Panc1 (cell line): ENCODE measurements around the gene NCAM1.

ENCODE experiments used
- CTCF ChIP-seq: fragments of 450-650 bp; IDR thresholded peaks from 2 replicates; pipeline ENCODE4 v1.5.1; 2017; ENCODE audit warnings: mild to moderate bottlenecking
- POLR2AphosphoS5 ChIP-seq: IDR thresholded peaks from 2 replicates; pipeline ENCODE4 v1.6.1; 2012; ENCODE audit warnings: mild to moderate bottlenecking, low read depth, low read length, moderate library complexity
- REST ChIP-seq, 2 experiments: IDR thresholded peaks; 2 replicates each; pipeline ENCODE4 v1.6.1; 2011 to 2012; ENCODE audit warnings: low read depth in 2 of 2, control low read depth in 1 of 2, low read length in 1 of 2, mild to moderate bottlenecking in 1 of 2, moderate library complexity in 1 of 2; ENCODE audit not compliant: insufficient read depth in 1 of 2
- SIN3A ChIP-seq: IDR thresholded peaks from 2 replicates; pipeline ENCODE4 v1.6.1; 2012; ENCODE audit warnings: low read depth, mild to moderate bottlenecking, low read length, moderate library complexity, borderline replicate concordance; ENCODE audit not compliant: insufficient read depth
- TCF7L2 ChIP-seq: IDR thresholded peaks from 2 replicates; pipeline ENCODE4 v1.6.1; 2011; ENCODE audit warnings: mild to moderate bottlenecking, low read depth, low read length, inconsistent platforms

- TF ChIP-seq TCF7L2, result no peak
- TF ChIP-seq POLR2AphosphoS5, result no peak
- TF ChIP-seq CTCF, result no peak
- no peak for TF ChIP-seq SIN3A
- no peak for TF ChIP-seq REST (IDR thresholded peaks at IDR 0.05; ENCODE audit: insufficient read depth in 1 of 2, low read depth in 2 of 2, low read length in 1 of 2)
Observed at GRCh38 chr11:113263458-113264259, 302.4 kb downstream of the NCAM1 start.
